ENCODE data around the gene CCL5.

Gene CCL5

GRCh38 chr17:35879773-35880654 lies at the start of gene CCL5:
Gene CCL5, minus strand, starts transcription at chr17:35880360.
- Histone ChIP-seq H3K9ac (ENCODE audit: insufficient read length) (no peak within 1 kb of the TSS), H3K36me3 (ENCODE audit: insufficient read depth, low read length) (no peaks in the 10 kb centered on the region), H3K4me3 (no peak within 1 kb of the TSS), H3K9me3 (ENCODE audit: low read depth, low read length) (no peaks in the 10 kb centered on the region), H3K27ac (no peak within 1 kb of the TSS)
- DNase-seq (ENCODE audit: low read depth, low spot score): no peak
- TF ChIP-seq EZH2 (IDR thresholded peaks at IDR 0.05) (no peak), FOXP2 (optimal IDR thresholded peaks at IDR 0.05; ENCODE audit: control extremely low read depth, extremely low read length, insufficient read depth) (no peak), POLR2AphosphoS5 (IDR thresholded peaks at IDR 0.05; ENCODE audit: borderline replicate concordance, low read depth, low read length) (no peak)

GRCh38 chr17:35927714-35928113 lies 47.6 kb upstream of the CCL5 start:
- Histone ChIP-seq H3K27ac (no peak overlapping the region), H3K4me3 (no peak overlapping the region), H3K36me3 (ENCODE audit: insufficient read depth, low read length) (no peaks in the 10 kb centered on the region; the same call in 1 of the 2 replicates), H3K9ac (ENCODE audit: insufficient read length) (no peak overlapping the region), H3K9me3 (ENCODE audit: low read depth, low read length) (no peaks in the 10 kb centered on the region)
- TF ChIP-seq POLR2AphosphoS5 (IDR thresholded peaks at IDR 0.05; ENCODE audit: borderline replicate concordance, low read depth, low read length) (no peak), FOXP2 (optimal IDR thresholded peaks at IDR 0.05; ENCODE audit: control extremely low read depth, extremely low read length, insufficient read depth) (no peak), EZH2 (IDR thresholded peaks at IDR 0.05) (no peak)
- DNase-seq (ENCODE audit: low read depth, low spot score): no peak

GRCh38 chr17:35923609-35924114 lies 43.5 kb upstream of the CCL5 start:
- H3K36me3 ChIP-seq (ENCODE audit: insufficient read depth, low read length): no peaks in the 10 kb centered on the region; the same call in 1 of the 2 replicates
- DNase-seq (ENCODE audit: low read depth, low spot score): no peak
- TF ChIP-seq POLR2AphosphoS5 (IDR thresholded peaks at IDR 0.05; ENCODE audit: borderline replicate concordance, low read depth, low read length): no peak
- no peak for TF ChIP-seq EZH2 (IDR thresholded peaks at IDR 0.05)
- TF ChIP-seq FOXP2 (optimal IDR thresholded peaks at IDR 0.05; ENCODE audit: control extremely low read depth, extremely low read length, insufficient read depth): no peak
- H3K9ac ChIP-seq (ENCODE audit: insufficient read length): no peak overlapping the region
- no peak overlapping the region for H3K4me3 ChIP-seq
- H3K9me3 ChIP-seq (ENCODE audit: low read depth, low read length): no peaks in the 10 kb centered on the region
- no peak overlapping the region for H3K27ac ChIP-seq

- Histone ChIP-seq H3K4me3 (no peak overlapping the region), H3K27ac (no peak overlapping the region), H3K9ac (ENCODE audit: insufficient read length) (no peak overlapping the region), H3K36me3 (ENCODE audit: insufficient read depth, low read length) (no peaks in the 10 kb centered on the region; the same call in 1 of the 2 replicates), H3K9me3 (ENCODE audit: low read depth, low read length) (no peaks in the 10 kb centered on the region)
- no peak for DNase-seq (ENCODE audit: low read depth, low spot score)
- no peak for TF ChIP-seq POLR2AphosphoS5 (IDR thresholded peaks at IDR 0.05; ENCODE audit: borderline replicate concordance, low read depth, low read length)
- no peak for TF ChIP-seq FOXP2 (optimal IDR thresholded peaks at IDR 0.05; ENCODE audit: control extremely low read depth, extremely low read length, insufficient read depth)
- TF ChIP-seq EZH2 (IDR thresholded peaks at IDR 0.05): no peak
These were observed 40.1 kb upstream of the CCL5 start for GRCh38 chr17:35920229-35920628.

GRCh38 chr17:35918665-35919064 lies 38.5 kb upstream of the CCL5 start:
- Histone ChIP-seq H3K36me3 (ENCODE audit: insufficient read depth, low read length) (no peaks in the 10 kb centered on the region; the same call in 1 of the 2 replicates), H3K27ac (no peak overlapping the region), H3K9me3 (ENCODE audit: low read depth, low read length) (no peaks in the 10 kb centered on the region), H3K9ac (ENCODE audit: insufficient read length) (no peak overlapping the region), H3K4me3 (no peak overlapping the region)
- no peak for DNase-seq (ENCODE audit: low read depth, low spot score)
- TF ChIP-seq EZH2 (IDR thresholded peaks at IDR 0.05) (no peak), POLR2AphosphoS5 (IDR thresholded peaks at IDR 0.05; ENCODE audit: borderline replicate concordance, low read depth, low read length) (no peak), FOXP2 (optimal IDR thresholded peaks at IDR 0.05; ENCODE audit: control extremely low read depth, extremely low read length, insufficient read depth) (no peak)

- no peak for TF ChIP-seq EZH2 (IDR thresholded peaks at IDR 0.05)
- no peak for TF ChIP-seq FOXP2 (optimal IDR thresholded peaks at IDR 0.05; ENCODE audit: control extremely low read depth, extremely low read length, insufficient read depth)
- TF ChIP-seq POLR2AphosphoS5 (IDR thresholded peaks at IDR 0.05; ENCODE audit: borderline replicate concordance, low read depth, low read length): no peak
- Histone ChIP-seq H3K9me3 (ENCODE audit: low read depth, low read length) (no peaks in the 10 kb centered on the region), H3K9ac (ENCODE audit: insufficient read length) (no peak overlapping the region), H3K36me3 (ENCODE audit: insufficient read depth, low read length) (no peaks in the 10 kb centered on the region; the same call in 1 of the 2 replicates), H3K4me3 (no peak overlapping the region), H3K27ac (no peak overlapping the region)
- no peak for DNase-seq (ENCODE audit: low read depth, low spot score)
These were observed 37.5 kb upstream of the CCL5 start for GRCh38 chr17:35917519-35918213.

- Histone ChIP-seq H3K9me3 (ENCODE audit: low read depth, low read length) (no peaks in the 10 kb centered on the region), H3K4me3 (no peak overlapping the region), H3K36me3 (ENCODE audit: insufficient read depth, low read length) (no peaks in the 10 kb centered on the region), H3K27ac (no peak overlapping the region), H3K9ac (ENCODE audit: insufficient read length) (no peak overlapping the region)
- no peak for DNase-seq (ENCODE audit: low read depth, low spot score)
- TF ChIP-seq FOXP2 (optimal IDR thresholded peaks at IDR 0.05; ENCODE audit: control extremely low read depth, extremely low read length, insufficient read depth) (no peak), POLR2AphosphoS5 (IDR thresholded peaks at IDR 0.05; ENCODE audit: borderline replicate concordance, low read depth, low read length) (no peak), EZH2 (IDR thresholded peaks at IDR 0.05) (no peak)
These were observed 35.2 kb upstream of the CCL5 start for GRCh38 chr17:35915153-35915964.

Data from SK-N-MC (cell line).